GM18498 (cell line): ENCODE results near the gene SIRT4.
"Not testable (repeated sequence)": the region's sequence is repeated elsewhere in the genome, so short reads cannot be mapped to it uniquely, and the experiment has no call there.

Experiments
- ATAC-seq: cut with Tn5 transposase; IDR thresholded peaks from one replicate; pipeline ENCODE4 v1.9.1; 2021; ENCODE audit warnings: mild to moderate bottlenecking, moderate library complexity; ENCODE audit not compliant: unreplicated experiment

The SIRT4 gene

GRCh38 chr12:120332523-120332922, 30.4 kb downstream of the SIRT4 start:
- ATAC-seq, result no peak

GRCh38 chr12:120335447-120335846, 33.3 kb downstream of the SIRT4 start:
- ATAC-seq, result not testable (repeated sequence)

DNA sequence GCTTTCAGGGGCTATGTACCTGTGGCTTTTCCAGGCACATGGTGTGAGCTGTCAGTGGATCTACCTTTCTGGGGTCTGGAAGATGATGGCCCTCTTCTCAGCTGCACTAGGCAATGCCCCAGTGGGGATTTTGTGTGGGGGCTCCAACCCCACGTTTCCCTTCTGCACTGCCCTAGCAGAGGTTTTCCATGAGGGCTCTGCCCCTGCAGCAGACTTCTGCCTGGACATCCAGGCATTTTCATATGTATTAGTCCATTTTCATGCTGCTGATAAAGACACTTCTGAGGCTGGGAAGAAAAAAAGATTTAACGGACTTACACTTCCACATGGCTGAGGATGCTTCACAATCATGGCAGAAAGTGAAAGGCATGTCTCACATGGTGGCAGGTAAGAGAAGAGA, 34.3 kb downstream of the SIRT4 start:
- not testable (repeated sequence) for ATAC-seq

GRCh38 chr12:120337730-120338129, 35.6 kb downstream of the SIRT4 start:
- ATAC-seq, result no peak

GRCh38 chr12:120339256-120339655, 37.1 kb downstream of the SIRT4 start:
- no peak for ATAC-seq

- no peak for ATAC-seq
These were observed 40.3 kb downstream of the SIRT4 start for GRCh38 chr12:120342175-120343038.

DNA sequence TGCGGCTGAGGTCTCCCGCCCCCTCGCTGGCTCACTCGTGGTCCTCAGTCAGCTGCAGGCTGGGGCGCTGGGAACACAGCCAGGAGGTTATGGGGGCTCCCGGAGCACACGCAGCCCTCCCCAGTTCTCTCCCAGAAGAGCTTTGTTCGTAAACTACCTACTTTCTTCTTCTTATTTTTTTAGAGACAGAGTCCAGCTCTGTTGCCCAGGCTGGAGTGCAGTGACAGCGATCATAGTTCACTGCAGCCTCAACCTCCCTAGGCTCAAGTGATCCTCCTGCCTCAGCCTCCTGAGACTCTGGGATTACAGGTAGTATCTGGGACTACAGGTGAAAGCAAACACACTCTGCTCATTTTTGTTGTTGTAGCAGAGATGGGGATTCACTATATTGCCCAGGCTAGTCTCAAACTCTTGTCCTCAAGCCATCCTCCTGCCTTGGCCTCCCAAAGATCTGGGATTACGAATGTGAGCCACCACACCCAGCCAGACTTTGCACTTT, 41.0 kb downstream of the SIRT4 start:
- no peak for ATAC-seq

GRCh38 chr12:120343692-120344091, 41.6 kb downstream of the SIRT4 start:
- ATAC-seq, result no peak

DNA sequence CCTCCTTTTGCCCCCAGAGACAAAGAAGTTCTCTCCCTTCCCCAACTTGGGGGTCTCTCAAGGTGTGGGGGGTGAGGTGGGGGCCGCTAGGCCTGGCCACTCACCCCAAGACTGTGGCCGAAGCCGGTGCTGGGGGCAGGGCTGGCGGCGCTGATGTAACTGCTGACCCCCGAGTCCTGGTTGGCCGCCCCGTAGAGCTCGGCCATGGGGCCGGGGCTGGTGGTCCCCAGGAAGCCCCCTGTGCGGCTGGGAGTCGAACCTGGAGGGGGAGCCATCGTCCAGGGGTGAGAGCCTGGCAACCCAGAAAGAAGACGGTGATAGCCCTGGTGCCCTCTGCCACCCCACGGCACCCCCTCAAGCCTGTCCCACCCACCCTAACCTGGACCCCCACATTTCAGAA, 43.9 kb downstream of the SIRT4 start:
- ATAC-seq, result no peak

DNA sequence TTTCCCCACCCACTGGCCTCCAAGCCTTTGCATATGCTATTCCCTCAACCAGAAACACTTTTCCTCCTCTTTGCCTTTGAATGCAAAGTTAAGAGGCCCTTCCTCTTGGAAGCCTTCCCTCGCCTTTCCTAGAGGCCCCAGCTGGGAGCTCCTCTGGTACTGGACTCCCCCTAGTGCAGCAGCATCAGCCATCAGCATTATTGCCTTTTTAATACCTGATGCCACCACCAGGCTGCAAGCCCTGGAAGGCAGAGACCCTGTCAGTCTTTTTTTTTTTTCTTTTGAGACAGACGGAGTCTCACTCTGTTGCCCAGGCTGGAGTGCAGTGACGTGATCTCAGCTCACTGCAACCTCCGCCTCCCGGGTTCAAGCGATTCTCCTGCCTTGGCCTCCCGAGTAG, 44.6 kb downstream of the SIRT4 start:
- no peak for ATAC-seq

DNA sequence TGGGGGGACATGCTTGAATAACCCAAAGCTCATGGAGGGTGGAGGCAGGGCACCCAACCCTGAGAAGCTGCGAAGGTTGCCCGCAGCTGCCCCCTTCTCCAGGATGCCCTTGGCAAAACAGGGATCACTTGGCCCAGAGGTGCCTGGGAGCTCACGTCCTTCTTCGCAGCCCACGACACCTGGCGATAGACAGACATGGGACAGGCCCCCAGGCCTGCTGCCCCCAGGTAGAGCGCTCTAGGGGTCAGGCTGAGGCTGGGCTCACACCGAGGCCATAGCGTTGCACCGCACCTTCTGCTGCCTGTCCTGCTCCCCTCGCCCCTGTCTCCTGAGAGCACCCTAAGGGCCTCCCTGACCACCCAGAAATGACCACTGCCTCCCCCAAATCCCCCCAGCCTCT, 45.6 kb downstream of the SIRT4 start:
- no peak for ATAC-seq

GRCh38 chr12:120350576-120351350, 48.6 kb downstream of the SIRT4 start:
- ATAC-seq, result no peak

DNA sequence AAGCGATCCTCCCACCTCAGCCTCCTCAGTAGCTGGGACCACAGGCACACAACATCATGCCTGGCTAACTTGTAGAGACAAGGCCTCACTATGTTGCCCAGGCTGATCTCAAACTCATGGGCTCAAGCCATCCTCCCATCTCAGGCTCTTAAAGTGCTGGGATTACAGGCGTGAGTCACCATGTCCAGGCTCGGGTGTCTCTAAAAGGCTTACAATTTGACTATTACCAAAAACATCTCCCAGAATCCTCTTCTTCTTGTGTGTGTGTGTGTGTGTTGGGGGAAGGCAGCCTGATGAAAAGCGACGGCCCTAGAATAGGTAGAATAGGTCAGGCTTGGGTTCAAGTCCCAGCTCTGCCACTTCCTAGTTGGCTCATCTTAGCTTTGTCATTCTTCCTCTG, 50.0 kb downstream of the SIRT4 start:
- ATAC-seq, result no peak

DNA sequence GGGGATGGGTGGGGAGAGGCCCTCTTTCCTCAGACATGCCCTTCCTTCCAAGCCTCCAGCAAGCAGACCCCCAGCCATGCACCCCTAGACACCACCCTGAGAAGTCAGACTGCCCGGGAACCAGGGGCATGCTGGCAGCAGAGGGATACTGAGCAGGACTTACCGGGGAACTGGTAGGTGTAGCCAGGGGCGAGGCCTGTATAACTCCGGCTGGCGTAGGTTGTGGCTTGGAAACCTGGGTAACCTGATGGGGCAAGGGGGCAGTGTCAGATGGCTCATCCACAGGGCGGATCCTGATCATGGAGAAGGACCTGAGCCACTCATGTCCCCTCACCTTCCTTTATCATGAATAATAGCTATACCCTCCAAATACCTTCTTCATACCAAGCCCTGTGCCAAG, 51.0 kb downstream of the SIRT4 start:
- ATAC-seq, result no peak

GRCh38 chr12:120353556-120354317, 51.6 kb downstream of the SIRT4 start:
- ATAC-seq, result no peak

DNA sequence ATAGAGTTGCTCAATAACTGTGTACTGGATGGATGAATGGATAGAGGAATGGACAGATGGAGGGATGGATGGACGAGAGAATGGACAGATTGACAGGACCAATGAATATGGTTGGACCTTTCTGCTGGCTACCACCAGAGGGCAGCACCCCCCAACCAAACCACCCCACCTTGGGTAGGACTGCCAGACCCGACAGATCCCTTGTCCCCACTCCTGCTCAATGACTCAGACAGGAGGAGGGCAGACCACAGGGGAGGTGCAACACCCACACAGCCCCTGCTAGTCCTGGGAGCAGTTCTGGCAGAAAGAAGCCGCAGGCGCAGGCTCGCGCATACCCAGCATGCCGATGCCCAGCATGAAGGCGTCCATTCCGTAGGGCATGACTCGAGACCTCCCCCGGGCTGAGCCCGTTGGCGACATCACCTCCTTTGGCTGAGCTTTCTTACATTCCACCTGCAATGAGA, 54.5 kb downstream of the SIRT4 start:
- ATAC-seq, result no peak

DNA sequence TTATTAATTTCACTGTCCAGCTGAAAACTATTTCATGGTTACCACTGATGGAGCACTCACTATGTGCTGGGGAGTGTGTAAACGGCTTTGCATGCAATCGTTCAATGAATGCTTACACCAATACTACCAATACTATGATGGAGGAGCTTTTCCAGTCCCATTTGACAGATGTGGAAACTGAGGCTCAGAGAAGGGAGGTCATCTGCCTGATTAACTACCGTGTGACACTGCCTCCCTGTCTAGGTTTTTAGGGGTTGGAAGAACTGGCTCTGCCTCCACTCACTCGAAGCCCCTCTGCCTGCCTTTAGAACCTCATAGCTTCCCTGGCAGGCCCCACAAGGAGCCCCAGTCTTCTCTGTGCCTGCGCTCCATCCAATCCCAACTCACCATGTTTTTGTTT, 55.0 kb downstream of the SIRT4 start:
- no peak for ATAC-seq

DNA sequence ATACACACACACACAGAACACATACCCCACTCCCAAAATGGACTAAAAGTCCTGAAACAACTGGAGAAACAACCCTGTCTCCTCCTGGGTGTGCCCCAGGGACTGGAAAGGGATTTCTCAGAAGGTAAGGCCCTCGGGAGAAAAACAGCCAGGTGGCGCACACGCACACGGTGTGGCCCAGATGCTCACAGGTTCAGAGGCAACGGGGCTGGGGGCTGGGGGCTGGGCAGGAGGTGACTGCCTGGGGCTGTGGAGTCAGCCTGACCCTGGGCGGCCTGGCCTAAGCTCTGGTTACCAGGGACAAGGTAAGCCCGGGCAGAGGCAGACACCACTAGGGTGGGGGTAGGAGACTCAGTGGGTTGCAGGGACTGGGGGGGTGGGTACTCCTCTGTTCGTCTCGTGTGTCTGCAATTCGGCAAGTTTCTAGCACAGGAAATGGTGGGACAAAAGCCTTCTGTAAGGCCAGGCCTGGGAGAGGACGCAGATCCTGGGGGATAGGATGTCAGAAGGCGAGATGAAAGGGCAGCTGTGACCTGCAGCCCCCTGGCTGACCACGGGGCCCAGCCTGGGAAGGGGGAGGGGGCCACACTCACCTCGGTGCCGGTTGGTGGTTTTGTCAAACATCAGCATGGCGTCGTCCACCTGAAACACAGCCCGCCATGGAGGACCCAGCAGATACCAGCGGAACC, 56.4 kb downstream of the SIRT4 start:
- ATAC-seq, result no peak

DNA sequence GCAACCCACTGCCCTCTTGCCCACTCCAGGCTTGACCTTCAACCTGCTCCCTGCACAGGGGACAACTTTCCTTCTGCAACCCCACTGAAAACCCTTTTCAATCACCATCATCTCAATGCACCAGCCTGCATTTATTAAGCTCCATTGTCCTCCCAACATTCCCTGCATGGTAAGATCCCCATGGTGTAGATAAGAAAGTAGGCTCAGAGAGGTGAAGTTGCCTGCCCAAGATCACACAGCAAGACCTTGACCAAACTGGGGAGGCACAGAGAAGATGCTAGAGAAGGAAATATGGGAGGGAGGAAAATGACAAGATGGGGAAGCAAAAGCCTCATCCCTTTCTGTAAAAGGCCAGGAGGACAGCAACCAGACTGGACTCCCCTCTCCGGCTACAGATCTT, 57.0 kb downstream of the SIRT4 start:
- no peak for ATAC-seq

DNA sequence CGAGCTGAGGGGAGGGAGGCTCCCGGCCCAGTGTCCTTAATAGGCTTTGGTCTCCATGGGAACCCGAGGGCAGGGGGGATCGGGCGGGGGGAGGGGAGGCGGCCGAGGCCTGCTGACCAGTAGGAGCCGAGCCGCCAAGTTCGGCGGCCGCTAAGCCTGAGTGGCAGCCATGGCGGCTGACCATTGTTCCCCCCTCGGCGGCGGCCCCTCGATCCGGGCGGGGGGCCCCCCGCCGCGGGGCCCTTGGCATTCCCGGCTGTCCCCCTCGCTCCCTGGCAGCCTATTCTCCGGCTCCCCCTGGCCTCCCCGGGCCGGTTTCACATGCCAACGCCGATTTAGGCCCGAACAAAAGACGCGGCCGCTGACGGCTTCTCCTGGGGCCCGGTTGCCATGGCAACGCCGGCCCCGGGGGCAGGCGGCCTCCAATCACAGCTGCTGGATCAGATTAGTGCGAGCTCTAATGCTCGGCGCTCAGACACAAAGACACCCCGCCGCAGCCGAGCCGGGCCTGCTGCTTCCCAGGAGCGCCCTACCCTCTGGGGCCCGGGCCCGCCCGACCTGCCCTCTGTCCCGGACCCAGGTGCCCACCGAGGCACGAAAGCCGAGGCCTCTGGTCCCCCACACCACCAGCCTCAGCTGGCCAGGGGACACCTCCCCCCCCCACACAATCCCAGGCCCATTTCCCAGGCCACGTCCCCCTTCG, 59.5 kb downstream of the SIRT4 start:
- no peak for ATAC-seq
